IMR-90 (cell line): ENCODE measurements around the gene IL6ST. TPM values are rescaled to one million over a fixed set of nuclear protein-coding genes. Genes with fewer than 3 reads are reported as not detected.

ENCODE experiments used
- microRNA-seq, 2 experiments: library from miRNA; stranded (forward) in 1 of 2; unstranded in 1 of 2; fragments of 10-50 nt in 1 of 2; fragments of <30 nt in 1 of 2; gene quantifications in 1 of 2; microRNA quantifications in 1 of 2; one replicate each; pipeline versions ENCODE3 to v1.1.0; 2013 to 2020; ENCODE audit not compliant: insufficient read depth in 1 of 2, insufficient read length in 1 of 2, unreplicated experiment in 1 of 2
- polyA plus RNA-seq, 3 experiments: library from polyadenylated mRNA; depleted of rRNA; stranded (reverse); fragments of >200 nt; gene quantifications; 2 replicates each; pipeline ENCODE4 v1.2.3, GENCODE V29; 2012; ENCODE audit warnings: low replicate concordance in 1 of 3
- small RNA-seq, 5 experiments: library from RNA; depleted of rRNA; stranded (forward); fragments of <200 nt; gene quantifications; one replicate each; pipeline ENCODE3, GENCODE V24; 2012
- total RNA-seq: library from RNA; depleted of rRNA; stranded (reverse); fragments of >200 nt; gene quantifications from 2 replicates; pipeline ENCODE4 v1.2.3, GENCODE V29; 2012; rRNA removed

The IL6ST gene
- total and polyA plus RNA-seq, 2 of the 4 experiments (the other 2 are of a cell fraction): 90.6 to 506 TPM

Small RNA genes within 50 kb of the gene (microRNA-seq; reads per million reads assigned to microRNA genes)
- gene AC016596.1 (ENCODE audit: insufficient read depth, insufficient read length) (not detected), gene RF01210 (ENCODE audit: insufficient read depth, insufficient read length) (not detected)

Small RNA genes within 50 kb of the gene (small RNA-seq; reads per million reads assigned to genes)
- gene AC016596.1 (0 to 0.60 (median 0) reads per million in 5 experiments), gene RF01210 (0 reads per million in 5 experiments)

Other genes with a start within 250 kb of the IL6ST start
- 0.56 and 0.90 TPM in 2 replicates for gene IL31RA, start 143.6 kb downstream of the IL6ST start, total RNA-seq
- gene IL31RA, start 143.6 kb downstream of the IL6ST start, polyA plus RNA-seq (2012; rRNA removed): 0.34 and 0.39 TPM in 2 replicates
- 0.28 TPM in 1 of 2 replicates, not detected in the other for gene ANKRD55, start 238.4 kb upstream of the IL6ST start, total RNA-seq
- gene ANKRD55, start 238.4 kb upstream of the IL6ST start, polyA plus RNA-seq (2012; rRNA removed): not detected in 2 replicates